A549 (cell line): ENCODE data around the gene HDC.

Experiments used
- CEBPB ChIP-seq, 2 experiments: fragments of >200 bp in 1 of 2; sonication (Bioruptor Twin) in 1 of 2; formaldehyde crosslinking in 1 of 2; IDR thresholded peaks; 2 replicates each; pipeline ENCODE4 v1.6.1; 2012 to 2016
- CTCF ChIP-seq: fragments of >200 bp; sonication (Bioruptor Twin); formaldehyde crosslinking; IDR thresholded peaks from 3 replicates; pipeline ENCODE4 v1.5.1; 2016
- EP300 ChIP-seq, 2 experiments: fragments of >200 bp; sonication (Bioruptor Twin); formaldehyde crosslinking; IDR thresholded peaks; 2 replicates in 1 of 2; 3 replicates in 1 of 2; pipeline ENCODE4 v1.6.1; 2016 to 2017
- GATA3 ChIP-seq: IDR thresholded peaks from 2 replicates; pipeline ENCODE4 v1.6.1; 2012; ENCODE audit warnings: borderline replicate concordance
- MAFK ChIP-seq: fragments of 450-650 bp; IDR thresholded peaks from 2 replicates; pipeline ENCODE4 v1.6.1; 2014; ENCODE audit not compliant: partially characterized antibody
- PBX3 ChIP-seq: IDR thresholded peaks from 2 replicates; pipeline ENCODE4 v1.6.1; 2012
- PHF8 ChIP-seq: fragments of 200-600 bp; sonication (generic); IDR thresholded peaks from 2 replicates; pipeline ENCODE4 v1.6.1; 2016; ENCODE audit warnings: low read depth, mild to moderate bottlenecking, antibody characterized with exemption, moderate library complexity, borderline replicate concordance
- POLR2A ChIP-seq: IDR thresholded peaks from 2 replicates; pipeline ENCODE4 v1.6.1; 2012; ENCODE audit warnings: mild to moderate bottlenecking, low read length
- SMC3 ChIP-seq: fragments of >200 bp; sonication (Bioruptor Twin); formaldehyde crosslinking; IDR thresholded peaks from 3 replicates; pipeline ENCODE4 v1.6.1; 2018; ENCODE audit warnings: inconsistent platforms
- TP53 ChIP-seq: fragments of 250-450 bp; sonication (Bioruptor Pico); IDR thresholded peaks from 2 replicates; pipeline ENCODE4 v1.5.0; 2021; ENCODE audit warnings: mild to moderate bottlenecking, moderate library complexity
- ZFP36 ChIP-seq: fragments of 450-650 bp; IDR thresholded peaks from 2 replicates; pipeline ENCODE4 v1.6.1; 2014; ENCODE audit warnings: borderline replicate concordance; ENCODE audit not compliant: partially characterized antibody
- ZSCAN20 ChIP-seq: fragments of 250-450 bp; sonication (Bioruptor Pico); IDR thresholded peaks from 2 replicates; pipeline ENCODE4 v1.8.0; 2022; ENCODE audit warnings: mild to moderate bottlenecking, moderate library complexity
- TF ChIP-seq, protein P1 (sequence below): fragments of 200-600 bp; sonication (generic); IDR thresholded peaks from 2 replicates; pipeline ENCODE4 v1.6.1; 2016; ENCODE audit warnings: antibody characterized with exemption, mild to moderate bottlenecking, moderate library complexity

DNA sequence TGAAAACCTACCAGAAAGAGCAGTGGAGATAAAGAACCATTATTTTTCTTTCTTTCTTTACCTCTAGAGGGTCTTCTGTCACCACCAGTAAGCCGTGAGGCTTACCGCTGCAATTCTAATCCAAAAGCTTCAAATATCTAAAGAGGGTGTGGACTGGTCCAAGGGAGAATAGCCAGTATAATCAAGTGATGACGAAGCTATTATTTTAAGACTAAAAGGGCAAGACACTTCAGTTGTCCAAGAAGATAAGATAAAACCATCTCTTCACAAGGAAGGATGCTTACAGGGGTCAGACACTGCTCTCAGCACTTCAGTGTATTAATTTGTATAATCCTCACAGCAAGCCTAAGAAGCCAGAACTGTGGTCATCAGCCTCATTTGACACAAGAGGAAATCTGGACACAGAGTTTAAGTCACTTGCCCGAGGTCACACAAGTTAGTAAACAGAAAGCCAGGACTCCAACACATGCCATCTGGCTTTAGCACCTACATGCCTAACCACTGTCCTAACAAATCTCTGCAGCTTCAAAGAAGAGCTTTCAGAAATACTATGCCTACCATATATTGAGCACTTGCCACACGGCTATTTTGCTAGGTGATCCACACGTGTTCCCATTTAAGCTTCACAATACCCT, 14.6 kb downstream of the HDC start:
- TF ChIP-seq CTCF (no peak), PBX3 (no peak), MAFK (no peak), POLR2A (no peak), EP300 (IDR thresholded peaks at IDR 0.05) (no peak), ZSCAN20 (CRISPR knock-in tag) (no peak), CEBPB (IDR thresholded peaks at IDR 0.05) (no peak), GATA3 (no peak), PHF8 (no peak), ZFP36 (no peak), SMC3 (no peak), TP53 (CRISPR knock-in tag) (no peak)
- TF ChIP-seq, protein P1, sequence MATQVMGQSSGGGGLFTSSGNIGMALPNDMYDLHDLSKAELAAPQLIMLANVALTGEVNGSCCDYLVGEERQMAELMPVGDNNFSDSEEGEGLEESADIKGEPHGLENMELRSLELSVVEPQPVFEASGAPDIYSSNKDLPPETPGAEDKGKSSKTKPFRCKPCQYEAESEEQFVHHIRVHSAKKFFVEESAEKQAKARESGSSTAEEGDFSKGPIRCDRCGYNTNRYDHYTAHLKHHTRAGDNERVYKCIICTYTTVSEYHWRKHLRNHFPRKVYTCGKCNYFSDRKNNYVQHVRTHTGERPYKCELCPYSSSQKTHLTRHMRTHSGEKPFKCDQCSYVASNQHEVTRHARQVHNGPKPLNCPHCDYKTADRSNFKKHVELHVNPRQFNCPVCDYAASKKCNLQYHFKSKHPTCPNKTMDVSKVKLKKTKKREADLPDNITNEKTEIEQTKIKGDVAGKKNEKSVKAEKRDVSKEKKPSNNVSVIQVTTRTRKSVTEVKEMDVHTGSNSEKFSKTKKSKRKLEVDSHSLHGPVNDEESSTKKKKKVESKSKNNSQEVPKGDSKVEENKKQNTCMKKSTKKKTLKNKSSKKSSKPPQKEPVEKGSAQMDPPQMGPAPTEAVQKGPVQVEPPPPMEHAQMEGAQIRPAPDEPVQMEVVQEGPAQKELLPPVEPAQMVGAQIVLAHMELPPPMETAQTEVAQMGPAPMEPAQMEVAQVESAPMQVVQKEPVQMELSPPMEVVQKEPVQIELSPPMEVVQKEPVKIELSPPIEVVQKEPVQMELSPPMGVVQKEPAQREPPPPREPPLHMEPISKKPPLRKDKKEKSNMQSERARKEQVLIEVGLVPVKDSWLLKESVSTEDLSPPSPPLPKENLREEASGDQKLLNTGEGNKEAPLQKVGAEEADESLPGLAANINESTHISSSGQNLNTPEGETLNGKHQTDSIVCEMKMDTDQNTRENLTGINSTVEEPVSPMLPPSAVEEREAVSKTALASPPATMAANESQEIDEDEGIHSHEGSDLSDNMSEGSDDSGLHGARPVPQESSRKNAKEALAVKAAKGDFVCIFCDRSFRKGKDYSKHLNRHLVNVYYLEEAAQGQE = no peak
